Ascending aorta (tissue), 2 donors: ENCODE results near the gene CAMK2D. TPM values are rescaled to one million over a fixed set of nuclear protein-coding genes. Genes with fewer than 3 reads are reported as not detected.

Source experiments
- DNase-seq, 2 donors: peaks; one replicate each; pipeline ENCODE4 v3.0.0-alpha.2; 2019; ENCODE audit warnings: low spot score in 2 of 2
- H3K27ac ChIP-seq, 2 donors: fragments of 200-600 bp; sonication (generic); one replicate each; pipeline ENCODE4 v1.5.1; 2016 to 2017; ENCODE audit warnings: mild to moderate bottlenecking in 1 of 2
- H3K27me3 ChIP-seq: fragments of 200-600 bp; sonication (generic); one replicate; pipeline ENCODE4 v1.5.1; 2017
- H3K36me3 ChIP-seq, 2 donors: fragments of 200-600 bp; sonication (generic); one replicate each; pipeline ENCODE4 v1.5.1; 2016
- H3K4me1 ChIP-seq, 2 donors: fragments of 200-600 bp; sonication (generic); one replicate each; pipeline ENCODE4 v1.5.1; 2016 to 2017; ENCODE audit warnings: mild to moderate bottlenecking in 1 of 2
- H3K4me3 ChIP-seq, 2 donors: fragments of 200-600 bp; sonication (generic); one replicate each; pipeline ENCODE4 v1.5.1; 2016 to 2017; ENCODE audit warnings: mild to moderate bottlenecking in 1 of 2
- H3K9me3 ChIP-seq, 2 donors: fragments of 200-600 bp; sonication (generic); one replicate each; pipeline ENCODE4 v1.5.1; 2016
- intact Hi-C: fragments of 100-400 bp; cut with DNase I; formaldehyde crosslinking; loops from one replicate; pipeline ENCODE4 v1.15.1; 2023
- total RNA-seq: library from RNA; depleted of rRNA; stranded (reverse); fragments of >200 nt; gene quantifications from one replicate; pipeline ENCODE4 v1.1.0, GENCODE V29; 2016
- TF ChIP-seq, protein P1 (sequence below), 3 experiments: fragments of 200-600 bp in 2 of 3; fragments of 450-650 bp in 1 of 3; sonication (generic) in 2 of 3; IDR thresholded peaks; one replicate each; pipeline ENCODE4 v1.5.1; 2016 to 2019; ENCODE audit warnings: antibody characterized with exemption in 3 of 3, mild to moderate bottlenecking in 1 of 3, moderate library complexity in 1 of 3

CAMK2D gene
- total RNA-seq, 1 donor from 2014 or later = 23.8 TPM

- no peaks in the 10 kb centered on the region for H3K27me3 ChIP-seq
- no peak overlapping the region for H3K4me3 ChIP-seq
- no peaks in the 10 kb centered on the region for H3K9me3 ChIP-seq
- H3K4me1 ChIP-seq = peaks cover 0 to 11% of the 10 kb centered on the region in 2 donors
- intact Hi-C loops = no loop called here
- peak overlapping the region; percentile 1 to 27 for H3K27ac ChIP-seq
- H3K36me3 ChIP-seq = no peaks in the 10 kb centered on the region
- no peak for DNase-seq
- TF ChIP-seq, protein P1, sequence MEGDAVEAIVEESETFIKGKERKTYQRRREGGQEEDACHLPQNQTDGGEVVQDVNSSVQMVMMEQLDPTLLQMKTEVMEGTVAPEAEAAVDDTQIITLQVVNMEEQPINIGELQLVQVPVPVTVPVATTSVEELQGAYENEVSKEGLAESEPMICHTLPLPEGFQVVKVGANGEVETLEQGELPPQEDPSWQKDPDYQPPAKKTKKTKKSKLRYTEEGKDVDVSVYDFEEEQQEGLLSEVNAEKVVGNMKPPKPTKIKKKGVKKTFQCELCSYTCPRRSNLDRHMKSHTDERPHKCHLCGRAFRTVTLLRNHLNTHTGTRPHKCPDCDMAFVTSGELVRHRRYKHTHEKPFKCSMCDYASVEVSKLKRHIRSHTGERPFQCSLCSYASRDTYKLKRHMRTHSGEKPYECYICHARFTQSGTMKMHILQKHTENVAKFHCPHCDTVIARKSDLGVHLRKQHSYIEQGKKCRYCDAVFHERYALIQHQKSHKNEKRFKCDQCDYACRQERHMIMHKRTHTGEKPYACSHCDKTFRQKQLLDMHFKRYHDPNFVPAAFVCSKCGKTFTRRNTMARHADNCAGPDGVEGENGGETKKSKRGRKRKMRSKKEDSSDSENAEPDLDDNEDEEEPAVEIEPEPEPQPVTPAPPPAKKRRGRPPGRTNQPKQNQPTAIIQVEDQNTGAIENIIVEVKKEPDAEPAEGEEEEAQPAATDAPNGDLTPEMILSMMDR (IDR thresholded peaks at IDR 0.05) = no peak
These were observed 60.9 kb downstream of the CAMK2D start for GRCh38 chr4:113700602-113701150.

DNA sequence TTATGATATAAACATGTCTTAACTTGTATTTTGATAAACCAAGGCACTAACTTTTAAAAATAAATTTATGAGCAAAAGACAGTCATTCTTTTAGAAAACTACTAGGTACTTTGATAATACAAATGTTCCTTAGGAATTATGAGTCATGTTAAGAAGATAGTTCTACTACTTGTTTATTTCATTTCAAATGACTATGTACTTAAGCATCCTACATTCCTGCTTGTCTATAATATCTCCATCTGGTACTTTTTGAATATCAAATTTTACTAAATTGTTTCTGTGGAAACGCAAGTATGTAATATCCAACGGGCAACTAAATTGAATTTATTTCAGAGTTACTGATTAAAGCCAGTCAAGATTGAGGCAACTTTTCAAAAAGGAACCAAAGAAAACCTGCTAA is 61.8 kb downstream of the CAMK2D start:
- TF ChIP-seq, protein P1 (IDR thresholded peaks at IDR 0.05) = no peak
- intact Hi-C loops = no loop called here
- H3K27me3 ChIP-seq = no peaks in the 10 kb centered on the region
- H3K9me3 ChIP-seq = no peaks in the 10 kb centered on the region
- H3K27ac ChIP-seq = no peak overlapping the region
- H3K36me3 ChIP-seq = no peaks in the 10 kb centered on the region
- peaks cover 0 to 11% of the 10 kb centered on the region in 2 donors for H3K4me1 ChIP-seq
- no peak for DNase-seq
- H3K4me3 ChIP-seq = no peak overlapping the region

DNA sequence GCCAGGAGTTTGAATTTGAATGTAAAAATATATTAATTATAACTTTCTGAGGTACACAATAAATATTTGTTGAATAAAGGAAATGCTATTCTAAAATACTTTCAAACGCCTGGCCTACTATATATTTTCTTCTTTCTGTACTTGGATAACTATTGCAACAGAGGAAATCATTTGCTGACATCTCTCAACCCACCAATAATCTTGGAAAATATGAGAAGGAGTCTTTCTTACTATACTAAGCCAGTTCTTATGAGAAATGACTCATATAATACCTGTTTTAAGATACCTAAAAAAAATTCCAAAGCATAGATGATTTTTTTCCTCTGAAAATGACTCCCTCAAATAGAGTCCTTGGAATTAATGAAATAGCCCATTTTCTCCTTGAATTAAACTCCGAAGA is 64.1 kb downstream of the CAMK2D start:
- intact Hi-C loops = no loop called here
- H3K9me3 ChIP-seq = no peaks in the 10 kb centered on the region
- TF ChIP-seq, protein P1 (IDR thresholded peaks at IDR 0.05) = no peak
- DNase-seq = no peak
- no peak overlapping the region for H3K27ac ChIP-seq
- no peaks in the 10 kb centered on the region for H3K27me3 ChIP-seq
- H3K4me3 ChIP-seq = no peak overlapping the region
- H3K4me1 ChIP-seq = peaks cover 0 to 11% of the 10 kb centered on the region in 2 donors
- no peaks in the 10 kb centered on the region for H3K36me3 ChIP-seq

DNA sequence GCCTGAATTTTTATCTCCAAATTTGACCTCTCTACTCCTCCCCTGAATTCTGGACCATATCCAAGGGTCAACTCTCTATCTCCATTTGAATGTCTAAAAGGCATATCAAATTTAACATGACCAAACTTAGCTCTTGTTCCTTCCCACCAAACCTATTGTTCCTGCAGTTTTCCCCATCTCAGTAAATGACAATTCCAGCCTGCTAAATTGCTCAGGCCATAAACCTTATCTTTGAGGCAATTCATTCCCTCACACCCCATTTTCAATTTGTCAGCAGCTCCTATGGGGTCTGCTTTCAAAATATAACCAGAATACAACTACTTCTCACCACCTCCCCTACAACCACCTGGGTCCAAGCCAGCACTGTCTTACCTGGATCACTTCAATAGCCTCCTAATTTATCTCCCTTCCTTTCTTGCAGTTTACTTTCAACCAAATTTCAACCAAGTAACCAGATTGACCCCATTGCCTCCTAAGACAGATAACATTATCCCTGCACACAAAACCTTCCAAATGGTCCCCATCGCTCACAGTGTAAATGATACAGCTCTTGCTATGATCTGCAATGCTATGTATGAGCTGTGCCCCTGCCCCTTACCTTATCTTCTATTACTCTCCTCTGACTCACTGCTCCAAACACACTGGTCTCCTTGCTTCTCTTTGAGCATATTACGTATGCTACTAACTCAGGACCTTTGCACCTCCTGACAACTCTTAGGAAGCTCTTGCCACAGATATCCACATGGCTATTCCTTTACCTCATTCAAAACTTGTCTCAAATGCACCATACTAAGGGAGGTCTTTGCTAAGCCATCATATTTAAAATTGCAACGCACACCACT is 66.0 kb downstream of the CAMK2D start:
- Histone ChIP-seq H3K9me3 (no peaks in the 10 kb centered on the region), H3K4me3 (no peak overlapping the region), H3K27me3 (no peaks in the 10 kb centered on the region), H3K4me1 (peaks cover 0 to 20% of the 10 kb centered on the region in 2 donors), H3K27ac (no peak overlapping the region), H3K36me3 (no peaks in the 10 kb centered on the region)
- DNase-seq = no peak
- TF ChIP-seq, protein P1 (IDR thresholded peaks at IDR 0.05) = no peak
- intact Hi-C loops = no loop called here

DNA sequence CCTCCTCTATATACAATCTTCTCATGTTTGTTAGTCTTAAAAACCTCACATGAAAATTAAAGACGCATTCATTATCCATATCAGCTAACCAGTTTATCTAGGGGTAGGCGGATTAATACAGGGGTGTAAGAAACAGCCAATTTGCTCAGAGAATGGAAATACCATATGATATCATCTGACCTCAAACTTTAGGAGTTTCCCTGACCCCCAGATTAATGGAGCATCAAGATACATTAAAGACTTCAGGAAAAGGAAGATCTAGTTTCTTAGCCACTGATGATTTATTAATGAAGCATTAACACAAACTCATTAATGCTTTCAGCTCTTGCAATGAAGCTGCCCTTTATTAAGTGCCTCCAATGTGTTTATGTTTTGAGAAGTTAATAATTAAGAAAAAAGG is 67.5 kb downstream of the CAMK2D start:
- H3K4me1 ChIP-seq = peaks cover 0 to 10% of the 10 kb centered on the region in 2 donors
- no peaks in the 10 kb centered on the region for H3K9me3 ChIP-seq
- H3K36me3 ChIP-seq = no peaks in the 10 kb centered on the region
- intact Hi-C loops = no loop called here
- no peak for DNase-seq
- H3K27ac ChIP-seq = no peak overlapping the region
- TF ChIP-seq, protein P1 (IDR thresholded peaks at IDR 0.05) = no peak
- no peak overlapping the region for H3K4me3 ChIP-seq
- H3K27me3 ChIP-seq = no peaks in the 10 kb centered on the region
